ENCODE measurements around the gene CTPS1. TPM values are rescaled to one million over a fixed set of nuclear protein-coding genes. Genes with fewer than 3 reads are reported as not detected.

The CTPS1 gene
- polyA plus RNA-seq, 1 donor from 2014 or later = 76.1 TPM

GRCh38 chr1:40932006-40932405, 47.5 kb upstream of the CTPS1 start:
- no peak overlapping the region for H3K9ac ChIP-seq (ENCODE audit: low read length)
- H2AFZ ChIP-seq (ENCODE audit: low read depth, low read length) = no peak overlapping the region
- no peak overlapping the region for H3K4me2 ChIP-seq (ENCODE audit: low read length)
- TF ChIP-seq SMC3 (conservative IDR thresholded peaks at IDR 0.05; ENCODE audit: poor library complexity) (no peak), EP300 (conservative IDR thresholded peaks at IDR 0.05; ENCODE audit: poor library complexity, severe bottlenecking) (no peak), RAD21 (conservative IDR thresholded peaks at IDR 0.05) (no peak), CTCF (IDR thresholded peaks at IDR 0.05; ENCODE audit: poor library complexity, severe bottlenecking) (no peak), EZH2 (IDR thresholded peaks at IDR 0.05; ENCODE audit: borderline replicate concordance, insufficient read depth, low read length, poor library complexity, severe bottlenecking) (no peak), POLR2AphosphoS5 (IDR thresholded peaks at IDR 0.05) (no peak), REST (IDR thresholded peaks at IDR 0.05; ENCODE audit: borderline replicate concordance) (no peak), TAF1 (IDR thresholded peaks at IDR 0.05; ENCODE audit: low read depth) (no peak), MXI1 (conservative IDR thresholded peaks at IDR 0.05; ENCODE audit: poor library complexity, severe bottlenecking) (no peak)
- no peak overlapping the region for H3K27ac ChIP-seq (ENCODE audit: low read length)
- no peaks in the 10 kb centered on the region for H3K27me3 ChIP-seq (ENCODE audit: insufficient read depth, low read depth, low read length)
- H3K9me2 ChIP-seq (ENCODE audit: insufficient read depth, low read length) = no peaks in the 10 kb centered on the region
- H3K9me3 ChIP-seq (ENCODE audit: low read length) = no peaks in the 10 kb centered on the region
- no peaks in the 10 kb centered on the region for H3F3A ChIP-seq (ENCODE audit: insufficient read depth, low read length, poor library complexity, severe bottlenecking)
- no peaks in the 10 kb centered on the region for H3K79me2 ChIP-seq (replicated peaks; ENCODE audit: insufficient read depth, low read length)
- H4K20me1 ChIP-seq (ENCODE audit: insufficient read depth) = no peaks in the 10 kb centered on the region
- H3K4me3 ChIP-seq (ENCODE audit: low read length) = no peak overlapping the region
- H3K36me3 ChIP-seq (ENCODE audit: insufficient read depth, low read length) = no peaks in the 10 kb centered on the region

GRCh38 chr1:40936931-40937339, 42.6 kb upstream of the CTPS1 start:
- Histone ChIP-seq H3K27ac (ENCODE audit: low read length) (no peak overlapping the region), H3K4me2 (ENCODE audit: low read length) (no peak overlapping the region), H2AFZ (ENCODE audit: low read depth, low read length) (no peak overlapping the region), H3K79me2 (replicated peaks; ENCODE audit: insufficient read depth, low read length) (no peaks in the 10 kb centered on the region), H4K20me1 (ENCODE audit: insufficient read depth) (no peaks in the 10 kb centered on the region), H3K27me3 (ENCODE audit: insufficient read depth, low read depth, low read length) (no peaks in the 10 kb centered on the region), H3K9me2 (ENCODE audit: insufficient read depth, low read length) (no peaks in the 10 kb centered on the region), H3K9me3 (ENCODE audit: low read length) (no peaks in the 10 kb centered on the region), H3K4me3 (ENCODE audit: low read length) (no peak overlapping the region), H3F3A (ENCODE audit: insufficient read depth, low read length, poor library complexity, severe bottlenecking) (no peaks in the 10 kb centered on the region), H3K9ac (ENCODE audit: low read length) (no peak overlapping the region), H3K36me3 (ENCODE audit: insufficient read depth, low read length) (no peaks in the 10 kb centered on the region)
- TF ChIP-seq CTCF (IDR thresholded peaks at IDR 0.05; ENCODE audit: poor library complexity, severe bottlenecking) (no peak), POLR2AphosphoS5 (IDR thresholded peaks at IDR 0.05) (no peak), RAD21 (conservative IDR thresholded peaks at IDR 0.05) (no peak), REST (IDR thresholded peaks at IDR 0.05; ENCODE audit: borderline replicate concordance) (no peak), EP300 (conservative IDR thresholded peaks at IDR 0.05; ENCODE audit: poor library complexity, severe bottlenecking) (no peak), EZH2 (IDR thresholded peaks at IDR 0.05; ENCODE audit: borderline replicate concordance, insufficient read depth, low read length, poor library complexity, severe bottlenecking) (no peak), MXI1 (conservative IDR thresholded peaks at IDR 0.05; ENCODE audit: poor library complexity, severe bottlenecking) (no peak), SMC3 (conservative IDR thresholded peaks at IDR 0.05; ENCODE audit: poor library complexity) (no peak), TAF1 (IDR thresholded peaks at IDR 0.05; ENCODE audit: low read depth) (no peak)
